NCI-H446 treated with DMSO at 0.1 percent for 48 hours (cell line): ENCODE data around the gene UPF1.
A peak's percentile ranks its signal among the peaks of the same experiment; 100 is the strongest.

Source experiments
- DNase-seq: peaks from one replicate; lab custom pipeline; 2025; lab: John Stamatoyannopoulos, UW

Gene UPF1

DNA sequence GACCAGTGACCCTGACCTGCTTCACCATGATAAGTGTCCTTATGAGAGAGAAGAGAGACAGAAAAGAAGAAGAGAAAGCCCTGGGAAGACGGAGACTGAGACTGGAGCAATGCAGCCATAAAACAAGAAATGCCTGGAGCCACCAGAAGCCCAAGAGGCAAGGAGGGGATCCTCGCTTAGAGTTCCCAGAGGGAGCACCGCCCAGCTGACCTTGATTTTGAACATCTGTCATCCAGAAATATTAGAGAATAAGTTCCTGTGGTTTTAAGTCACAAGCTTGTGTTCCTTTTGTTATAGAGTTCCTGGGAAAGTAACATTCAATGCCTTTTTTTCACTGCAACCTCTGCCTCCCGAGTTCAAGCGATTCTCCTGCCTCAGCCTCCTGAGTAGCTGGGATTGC, 44.0 kb downstream of the UPF1 start:
- no peak for DNase-seq

DNA sequence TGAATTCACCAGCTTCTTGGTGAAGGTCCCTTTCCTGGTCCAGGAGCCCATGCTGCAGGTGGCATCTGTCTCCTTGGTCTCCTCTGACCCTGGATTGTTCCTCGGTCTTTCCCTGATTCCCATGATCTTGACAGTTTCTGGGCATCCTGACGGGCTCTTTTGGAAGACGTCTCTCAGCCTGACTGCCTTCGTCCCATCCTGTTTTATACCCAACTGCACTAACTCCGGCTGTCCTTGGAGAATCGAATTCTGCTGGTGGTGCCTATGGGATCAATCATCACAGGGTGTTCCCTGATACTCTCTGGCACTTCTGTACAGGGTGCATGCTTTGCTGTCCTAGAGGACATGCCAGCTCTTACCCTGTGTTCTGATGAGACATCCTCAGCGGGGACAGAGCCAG, 45.1 kb downstream of the UPF1 start:
- DNase-seq = no peak

DNA sequence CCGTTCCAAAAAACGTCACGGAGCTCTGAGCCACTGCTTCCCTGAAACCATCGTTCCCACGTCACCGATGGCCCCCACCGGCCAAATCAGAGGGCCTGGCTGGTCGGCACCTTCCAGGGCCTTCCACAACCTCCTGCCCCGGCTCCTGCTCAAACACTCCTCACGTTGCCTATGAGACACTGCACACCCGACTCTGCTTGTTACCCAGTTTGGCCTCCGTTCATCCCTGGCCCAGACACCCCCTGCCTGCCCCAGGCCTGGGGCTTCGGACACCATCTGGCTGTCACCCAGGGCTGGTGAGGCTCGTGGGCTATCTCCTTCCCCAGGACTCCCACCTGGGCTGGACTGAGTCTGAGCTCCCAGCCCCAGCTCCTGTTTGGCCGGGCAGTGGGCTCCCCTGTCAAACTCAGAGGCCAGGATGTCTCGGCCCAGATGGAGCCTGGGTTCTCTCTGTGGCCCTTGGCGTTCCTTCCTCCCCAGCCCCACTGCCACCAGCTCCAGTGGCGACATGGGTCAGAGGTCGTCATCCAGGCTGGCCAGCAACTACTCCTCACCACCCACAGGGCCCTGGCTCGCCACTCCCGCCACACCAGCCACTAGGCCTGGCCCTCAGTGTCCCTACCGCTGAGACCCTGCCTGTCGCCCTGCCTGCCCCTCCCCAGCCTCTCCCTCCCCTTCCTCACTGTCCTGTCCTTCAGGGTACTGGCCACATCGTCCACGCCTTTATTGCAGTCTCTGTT, 46.5 kb downstream of the UPF1 start:
- DNase-seq = no peak

DNA sequence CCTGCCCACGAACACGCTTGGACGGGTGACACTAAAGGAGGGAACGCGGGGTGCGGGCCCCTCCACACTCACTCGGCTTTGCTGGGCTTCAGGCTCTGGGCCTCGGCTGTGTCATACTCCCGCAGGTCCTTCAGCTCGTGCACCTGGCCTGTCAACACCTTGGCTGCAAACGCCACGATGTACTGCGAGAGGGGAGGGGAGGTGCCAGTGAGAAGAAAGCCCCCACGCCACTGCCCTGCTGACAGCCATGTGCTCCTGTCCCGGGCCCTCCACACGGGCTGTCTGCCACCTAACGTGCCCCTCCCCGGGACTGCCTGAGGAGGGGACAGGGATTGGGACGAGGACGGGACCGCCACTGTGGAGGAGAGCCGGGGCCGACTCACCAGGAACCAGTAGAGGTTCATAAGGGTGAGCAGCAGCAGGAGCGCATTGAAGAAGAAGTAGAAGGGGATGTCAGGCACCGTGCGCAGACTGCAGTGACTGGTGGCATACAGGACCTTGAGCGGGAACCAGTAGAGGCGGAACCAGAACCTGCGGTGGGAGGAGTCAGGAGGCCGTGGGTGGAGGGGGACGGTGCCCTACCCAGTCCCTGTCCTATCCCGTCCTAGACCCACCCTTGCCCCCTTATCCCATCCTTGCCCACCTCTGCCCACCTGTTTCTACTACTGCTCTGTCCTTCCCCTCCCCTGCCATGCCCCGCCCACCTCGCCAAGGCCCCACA, 47.3 kb downstream of the UPF1 start:
- no peak for DNase-seq

DNA sequence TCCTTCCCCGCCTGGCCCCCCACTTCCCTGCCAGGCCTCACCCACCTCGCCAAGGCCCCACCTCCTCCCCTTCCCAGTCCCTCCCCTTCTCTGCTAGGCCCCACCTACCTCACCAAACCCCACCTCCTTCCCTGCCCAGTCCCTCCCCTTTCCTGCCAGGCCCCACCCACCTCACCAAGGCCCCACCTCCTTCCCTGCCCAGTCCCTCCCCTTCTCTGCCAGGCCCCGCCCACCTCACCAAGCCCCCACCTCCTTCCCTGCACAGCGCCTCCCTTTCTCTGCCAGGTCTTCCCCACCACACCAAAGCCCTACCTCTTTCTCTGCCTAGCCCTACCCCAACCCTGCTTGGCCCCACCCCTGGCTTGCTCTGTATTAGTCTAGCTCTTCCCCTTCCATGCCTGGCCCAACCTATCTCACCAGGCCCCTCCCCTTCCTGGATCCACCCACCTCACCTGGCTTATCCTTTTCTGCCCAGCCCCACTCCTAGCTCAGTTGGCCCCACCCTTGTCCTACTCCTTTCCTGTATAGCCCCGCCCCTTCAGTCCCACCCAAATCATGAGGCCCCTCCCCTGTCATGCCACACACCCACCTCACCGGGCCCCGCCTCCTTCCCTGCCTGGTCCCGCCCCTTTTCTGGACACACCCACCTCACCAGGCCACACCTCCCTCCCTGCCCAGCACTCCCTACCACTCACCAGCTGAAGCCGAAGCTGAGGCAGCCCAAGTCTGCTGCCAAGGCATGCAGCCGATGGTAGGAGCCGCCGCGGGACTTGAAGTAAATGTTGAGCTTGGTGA, 48.0 kb downstream of the UPF1 start:
- no peak for DNase-seq

DNA sequence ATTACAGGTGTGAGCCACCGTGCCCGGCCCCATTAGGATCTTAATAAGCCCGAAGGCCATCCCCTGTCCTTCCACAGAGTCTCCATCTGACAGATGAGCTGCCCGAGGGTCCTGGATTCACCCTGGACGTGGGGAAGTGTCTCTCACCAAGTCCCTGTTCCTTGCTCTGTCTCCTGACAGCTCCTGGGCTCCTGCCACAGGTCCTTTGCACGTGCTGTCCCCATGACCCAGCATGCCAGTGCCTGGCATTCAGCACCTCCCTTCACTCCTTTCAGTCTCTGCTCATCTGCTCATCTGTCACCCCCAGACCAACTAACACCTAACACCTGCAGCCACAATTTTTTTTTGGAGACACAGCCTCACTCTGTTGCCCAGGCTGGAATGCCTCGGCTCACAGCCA, 49.7 kb downstream of the UPF1 start:
- no peak for DNase-seq

DNA sequence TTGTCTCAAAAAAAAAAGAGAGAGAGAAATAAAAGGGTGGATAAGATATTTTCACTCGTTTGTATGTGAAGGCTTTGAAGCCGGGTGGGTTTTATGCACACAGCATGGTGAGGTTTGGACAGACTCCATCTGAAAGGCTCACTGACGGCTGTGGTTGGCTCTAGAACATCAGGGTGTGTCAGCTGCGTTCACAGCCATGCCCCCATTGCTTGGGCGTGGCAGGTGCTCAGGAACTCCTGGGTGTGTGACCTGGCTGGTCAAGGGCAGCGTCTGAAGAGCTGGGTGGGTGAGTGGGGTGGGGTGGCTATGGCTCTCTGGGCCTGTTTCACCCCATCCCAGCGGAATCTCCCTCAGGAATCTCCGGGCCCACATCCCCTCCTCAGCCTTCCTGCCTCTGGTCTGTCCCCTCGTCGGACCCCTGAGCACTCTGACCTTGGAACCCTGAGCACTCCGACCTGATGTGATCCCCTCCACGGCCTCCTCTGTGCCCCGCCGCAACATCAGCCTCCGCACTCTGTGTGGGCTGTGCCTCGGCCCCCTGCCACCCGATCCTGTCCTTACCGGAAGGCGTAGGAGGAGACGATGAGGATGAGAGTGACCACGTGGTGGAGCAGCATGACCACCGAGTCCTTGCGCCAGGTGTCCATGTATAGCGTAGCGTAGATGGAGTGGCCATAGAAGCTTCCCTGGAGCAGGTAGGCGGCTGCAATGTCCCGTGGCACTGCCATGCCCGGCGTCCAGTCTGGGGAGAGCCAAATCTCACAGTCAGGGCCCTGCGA, 52.0 kb downstream of the UPF1 start:
- DNase-seq = no peak

DNA sequence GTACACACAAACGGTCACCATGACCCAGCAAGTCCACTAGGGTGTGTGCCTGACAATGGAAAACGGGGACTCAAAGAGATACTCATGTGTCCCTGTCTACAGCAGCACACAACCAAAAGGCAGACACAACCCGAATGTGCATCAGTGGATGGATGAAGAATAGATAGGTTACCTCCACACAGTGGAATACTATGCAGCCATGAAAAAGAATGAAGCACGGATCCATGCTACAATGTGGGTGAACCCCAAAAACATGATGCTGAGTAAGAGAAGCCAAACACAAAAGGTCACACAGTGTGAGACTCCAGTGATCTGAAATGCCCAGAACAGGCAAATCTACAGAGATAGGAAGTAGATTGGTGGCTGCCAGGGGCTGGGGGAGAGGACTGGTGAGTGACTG, 55.2 kb downstream of the UPF1 start:
- no peak for DNase-seq

DNA sequence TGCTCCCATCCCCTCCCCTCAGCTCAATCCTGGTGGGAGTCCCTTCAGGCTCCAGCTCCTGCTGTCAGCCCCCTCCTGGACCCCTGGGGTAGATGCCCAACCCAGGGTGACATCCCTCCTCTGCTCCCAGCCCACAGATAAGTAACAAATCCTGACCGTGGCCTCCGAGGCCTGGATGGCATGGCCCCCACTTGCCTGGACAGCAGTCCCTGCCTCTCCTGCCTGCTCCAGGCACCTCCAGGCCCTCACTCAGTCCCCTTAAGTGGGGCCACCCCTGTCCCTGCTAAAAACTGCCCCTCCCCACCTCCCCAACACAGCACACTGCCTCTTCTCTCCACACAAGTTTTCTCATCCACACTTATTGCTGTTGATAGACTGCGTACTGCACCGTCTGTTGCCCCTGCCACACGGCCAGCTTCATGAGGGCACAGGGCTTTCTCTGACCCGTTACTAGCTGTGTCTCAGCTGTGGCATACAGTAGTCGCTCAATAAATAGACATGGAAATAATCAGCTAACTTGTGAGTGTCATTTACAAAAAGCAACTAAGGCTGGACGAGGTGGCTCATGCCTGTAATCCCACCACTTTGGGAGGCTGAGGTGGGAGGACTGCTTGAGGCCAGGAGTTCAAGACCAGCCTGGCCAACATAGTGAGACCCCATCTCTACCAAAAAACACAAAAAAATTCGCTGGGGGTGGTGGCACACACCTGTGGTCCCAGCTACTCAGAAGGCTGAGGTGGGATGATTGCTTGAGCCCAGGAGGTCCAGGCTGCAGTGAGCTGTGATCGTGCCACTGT, 58.4 kb downstream of the UPF1 start:
- DNase-seq = no peak

DNA sequence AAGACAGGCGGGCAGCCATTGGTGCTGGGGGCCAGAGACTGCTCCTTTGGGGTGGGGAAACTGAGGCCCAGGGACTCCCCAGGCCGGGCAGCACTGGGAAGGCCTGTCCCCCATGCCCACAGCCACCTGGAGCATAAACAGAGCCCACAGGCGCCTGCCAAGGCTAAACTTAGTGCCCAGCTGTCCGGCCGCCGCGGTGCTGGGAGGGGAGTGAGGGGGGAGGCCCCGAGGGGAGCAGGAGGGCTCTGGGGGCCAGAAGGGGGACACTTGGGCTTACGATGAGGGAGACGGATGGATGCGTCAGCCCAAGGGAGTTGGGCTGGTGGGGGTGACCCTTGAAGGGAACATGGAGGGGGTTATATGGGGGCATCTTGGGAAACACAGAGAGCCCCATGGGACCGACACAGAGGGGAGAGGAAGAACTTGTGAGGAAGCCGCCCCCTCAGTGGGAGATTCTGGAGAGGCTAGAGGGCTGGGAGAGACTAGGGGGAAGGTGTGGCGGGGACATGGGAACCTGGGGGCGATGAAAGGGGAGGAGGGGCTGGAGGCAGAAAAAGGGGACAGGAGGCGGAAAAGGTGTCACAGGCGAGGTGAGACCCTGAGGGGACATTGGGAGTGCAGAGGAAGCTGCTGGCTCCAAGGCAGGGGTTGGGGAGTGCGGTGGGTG, 62.0 kb downstream of the UPF1 start:
- DNase-seq = no peak

DNA sequence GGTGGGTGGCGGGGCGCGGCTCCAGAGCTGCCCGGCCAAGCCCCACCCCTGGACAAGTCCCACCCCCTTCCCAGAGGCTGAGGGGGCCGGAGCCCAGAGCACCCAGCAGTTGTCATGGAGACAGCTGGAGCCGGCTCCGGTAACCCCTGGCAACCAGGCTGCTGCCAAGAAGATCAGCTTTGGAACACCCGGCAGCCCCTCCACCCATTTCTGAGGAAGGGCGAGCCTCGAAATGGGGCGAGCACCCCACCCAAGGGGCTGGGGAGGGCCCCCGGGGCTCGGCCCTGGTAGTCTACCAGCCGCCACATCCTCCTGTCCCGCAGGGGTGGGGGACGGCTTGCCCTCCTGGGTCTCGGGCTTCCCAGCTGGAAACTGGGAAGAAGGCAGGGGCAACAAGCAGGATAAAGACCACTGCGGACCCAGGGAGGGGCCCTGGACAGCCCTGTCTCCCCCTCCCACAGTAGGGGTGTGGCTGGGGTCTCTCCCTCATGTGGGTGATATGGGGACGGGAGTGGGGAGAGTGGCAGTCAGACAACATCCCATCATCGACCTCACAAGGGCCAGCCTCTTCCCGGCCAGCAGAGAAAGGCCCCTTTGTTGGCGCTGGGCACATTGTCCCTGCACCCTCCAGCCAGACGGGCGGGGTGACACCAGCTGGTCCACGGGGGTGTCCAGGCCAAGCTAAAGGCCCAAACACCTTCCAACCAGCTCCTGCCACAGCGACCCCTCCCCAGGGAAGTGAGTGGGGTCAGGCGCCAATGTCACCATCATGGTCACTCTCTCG, 62.7 kb downstream of the UPF1 start:
- DNase-seq = peak; percentile 72

DNA sequence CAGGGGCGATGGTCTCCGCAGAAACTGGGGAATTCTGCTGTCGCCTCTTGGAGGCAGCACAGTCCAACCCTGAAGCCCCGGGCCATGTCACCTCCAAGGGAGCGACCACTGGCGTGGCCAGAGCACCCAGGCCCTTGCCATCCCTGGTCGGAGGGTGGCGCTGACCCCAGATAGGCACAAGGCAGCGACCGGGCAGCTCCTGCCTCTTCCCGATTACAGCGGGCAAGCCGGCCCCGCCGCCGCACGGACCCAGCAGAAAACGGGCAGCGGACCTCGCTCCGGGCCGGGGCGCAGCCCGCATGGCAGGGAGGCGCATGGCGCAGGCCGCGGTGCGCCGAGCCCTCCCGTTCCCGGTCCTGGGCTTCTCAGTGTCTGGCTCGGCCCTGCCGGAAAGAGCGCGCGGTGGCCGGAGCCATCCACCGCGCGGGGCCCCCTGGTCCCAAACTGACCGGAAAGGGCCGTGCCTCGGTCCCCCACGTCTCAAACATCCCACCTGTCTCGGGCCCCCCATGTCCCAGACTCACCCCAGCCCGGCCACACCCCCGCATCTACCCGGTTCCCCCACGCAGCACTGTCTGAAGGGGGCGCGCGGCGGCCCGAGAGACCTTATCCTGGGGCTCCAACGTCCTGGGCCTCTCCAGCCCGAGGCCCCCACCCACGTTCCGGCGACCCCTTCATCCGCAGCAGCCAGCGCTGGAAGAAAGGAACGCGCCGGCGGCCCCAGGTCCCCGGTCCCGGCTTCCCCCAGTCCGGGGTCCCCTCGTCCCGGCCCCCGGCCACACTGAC, 63.5 kb downstream of the UPF1 start:
- no peak for DNase-seq

DNA sequence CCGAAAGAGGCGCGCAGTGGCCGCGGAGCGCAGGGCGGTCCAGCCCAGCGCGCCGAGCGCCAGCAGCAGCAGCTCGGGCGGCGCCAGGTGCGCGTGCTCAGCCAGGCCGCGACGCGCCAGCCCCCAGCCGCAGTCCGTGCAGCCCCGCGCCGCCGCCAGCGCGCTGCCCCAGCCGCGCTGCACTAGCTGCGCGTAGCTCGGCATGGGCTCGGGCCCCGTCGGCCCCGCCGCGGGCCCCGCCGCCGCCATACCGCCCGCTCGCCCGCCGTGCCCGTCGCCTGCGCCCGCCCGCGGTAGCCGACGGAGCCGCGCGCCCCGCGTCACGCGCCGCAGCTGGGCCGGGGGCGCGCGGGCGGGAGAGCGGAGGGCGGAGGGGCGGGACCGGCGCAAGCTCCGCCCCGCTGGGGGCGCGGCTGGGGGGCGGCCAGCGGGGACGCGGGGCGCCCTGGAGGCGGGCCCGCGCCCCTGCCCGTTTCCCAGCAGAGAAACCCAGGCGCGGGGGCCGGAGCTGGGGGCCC, 64.1 kb downstream of the UPF1 start, which contains the start of gene CERS1:
TSS of gene CERS1 (minus strand) at position 335 of the 518 bp plus-strand sequence. CDS start at position 249, 86 bp downstream.
- DNase-seq = no peak

DNA sequence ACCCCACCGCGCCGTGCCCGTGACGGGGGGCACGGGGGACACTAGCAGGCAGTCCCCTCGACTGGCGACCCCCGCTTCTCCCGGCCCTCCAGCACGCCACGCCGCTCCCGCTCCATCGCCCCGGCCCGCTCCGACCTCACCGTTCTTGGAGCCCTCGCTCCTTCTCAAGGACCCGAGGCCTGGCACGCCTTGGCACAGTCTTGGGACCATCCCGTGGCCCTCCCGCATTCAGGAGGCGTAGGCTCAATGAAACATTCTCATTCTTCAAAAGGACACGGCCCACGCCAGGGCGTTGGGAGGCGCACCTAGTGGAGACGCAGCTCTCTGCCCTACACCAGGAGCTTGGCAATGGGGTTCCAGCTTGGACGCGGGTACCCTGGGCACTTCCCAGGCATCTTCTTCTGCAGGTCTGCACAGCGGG, 64.7 kb downstream of the UPF1 start:
- DNase-seq = no peak

DNA sequence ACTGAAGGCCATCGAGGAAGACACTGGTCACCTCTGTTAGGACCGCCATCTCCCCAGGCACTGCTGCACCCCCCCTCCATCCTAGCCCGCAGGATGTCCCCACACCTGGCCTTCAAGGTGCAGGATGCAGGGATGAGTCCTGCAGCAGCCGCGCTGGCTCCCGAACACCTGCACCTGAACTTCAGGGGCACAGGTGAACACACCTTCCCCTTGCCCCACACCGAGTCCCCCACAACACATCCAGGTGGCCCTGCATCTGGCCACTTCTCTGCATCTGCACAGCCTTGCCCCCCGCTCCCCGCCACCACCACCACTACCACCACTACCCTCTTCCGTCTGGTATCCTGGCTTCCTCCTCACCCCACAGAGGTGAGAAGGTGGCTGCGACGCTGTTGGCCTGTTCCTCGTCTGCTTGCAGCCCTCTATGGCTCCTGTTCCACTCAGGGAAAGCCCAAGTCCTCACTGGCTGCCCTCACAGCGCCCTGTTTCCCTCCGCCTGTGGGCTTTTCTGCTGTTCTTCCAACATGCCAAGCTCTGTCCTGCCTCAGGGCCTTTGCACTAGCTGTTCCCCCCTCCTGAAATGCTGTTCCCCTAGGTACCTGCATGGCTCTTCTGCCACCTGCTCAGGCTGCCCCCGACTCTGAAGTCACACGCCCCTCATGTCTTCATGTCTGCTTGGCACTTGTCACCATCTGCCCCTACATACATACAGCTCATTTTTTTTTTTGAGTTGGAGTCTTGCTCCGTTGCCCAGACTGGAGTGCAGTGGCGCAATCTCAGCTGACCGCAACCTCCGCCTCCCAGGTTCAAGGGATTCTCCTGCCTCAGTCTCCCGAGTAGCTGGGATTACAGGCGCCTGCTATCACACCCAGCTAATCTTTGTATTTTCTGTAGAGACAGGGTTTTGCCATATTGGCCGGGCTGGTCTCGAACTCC, 65.6 kb downstream of the UPF1 start:
- DNase-seq = no peak

DNA sequence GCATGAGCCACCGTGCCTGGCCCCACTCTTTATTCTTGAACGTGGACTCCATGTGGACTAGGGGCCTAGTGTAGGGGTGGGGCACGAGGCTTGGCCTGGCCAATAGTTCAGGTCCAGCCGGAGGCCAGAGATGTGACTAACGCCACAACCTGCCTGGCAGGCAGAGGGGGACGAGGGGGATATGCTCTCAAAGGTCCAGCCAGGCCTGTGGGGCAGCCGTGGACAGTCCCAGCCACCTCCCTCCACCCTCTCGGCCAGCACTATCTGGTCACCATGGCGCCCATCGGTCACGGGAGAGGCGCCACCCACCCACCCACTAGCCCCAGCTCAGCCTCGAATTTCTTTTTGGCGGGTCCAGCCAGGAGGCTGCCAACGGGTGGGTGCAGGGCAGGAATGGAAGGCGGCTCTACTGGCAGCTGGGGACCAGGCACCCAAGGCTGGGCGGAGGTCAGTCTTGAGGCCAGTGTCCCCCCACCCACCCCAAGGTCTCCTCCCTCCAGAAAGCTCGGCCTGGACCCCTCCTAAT, 66.4 kb downstream of the UPF1 start:
- DNase-seq = no peak
